H1 (cell line): ENCODE results near the gene PKNOX1. TPM values are rescaled to one million over a fixed set of nuclear protein-coding genes. Genes with fewer than 3 reads are reported as not detected.
"Not testable (repeated sequence)": the region's sequence is repeated elsewhere in the genome, so short reads cannot be mapped to it uniquely, and the experiment has no call there.

ENCODE experiments used
- CTCF ChIA-PET: fragments of 300-600 bp; sonication (Branson Sonifier 250); formaldehyde crosslinking; loops from one replicate; lab custom pipeline; 2021; ENCODE audit not compliant: partially characterized antibody; lab: Charles Lee
- POLR2A ChIA-PET: fragments of 300-600 bp; sonication (Branson Sonifier 250); formaldehyde crosslinking; loops from one replicate; lab custom pipeline; 2021; ENCODE audit warnings: inconsistent platforms; ENCODE audit not compliant: partially characterized antibody; lab: Charles Lee
- DNase-seq, 2 experiments: peaks; one replicate each; pipeline versions ENCODE4 v3.0.0 to v3.0.0-alpha.2; 2010 to 2022; ENCODE audit warnings: low spot score in 2 of 2, low read depth in 1 of 2, mixed read lengths in 1 of 2
- FAIRE-seq: peaks from 2 replicates; lab custom pipeline; 2011; peaks lifted over from hg19 to GRCh38; lab: Jason Lieb, UNC
- H2AFZ ChIP-seq: 2 replicates; pipeline ENCODE4 v1.8.1; 2012; ENCODE audit warnings: low read length, inconsistent platforms
- H2AK5ac ChIP-seq: 2 replicates; pipeline ENCODE4 v1.6.1; 2013; ENCODE audit warnings: low read depth, low read length
- H2BK120ac ChIP-seq: replicated peaks from 2 replicates; pipeline ENCODE3; 2013; ENCODE audit warnings: low read depth, low read length, inconsistent platforms
- H2BK12ac ChIP-seq: 2 replicates; pipeline ENCODE4 v1.6.1; 2013; ENCODE audit warnings: low read depth, low read length
- H2BK15ac ChIP-seq: 2 replicates; pipeline ENCODE4 v1.6.1; 2013; ENCODE audit warnings: low read length
- H2BK20ac ChIP-seq: 2 replicates; pipeline ENCODE4 v1.6.1; 2013; ENCODE audit warnings: low read length
- H2BK5ac ChIP-seq: 2 replicates; pipeline ENCODE4 v1.6.1; 2013; ENCODE audit warnings: low read depth, low read length
- H3K14ac ChIP-seq: 2 replicates; pipeline ENCODE4 v1.6.1; 2013; ENCODE audit warnings: inconsistent platforms; ENCODE audit not compliant: insufficient read length
- H3K18ac ChIP-seq: 2 replicates; pipeline ENCODE4 v1.6.1; 2013; ENCODE audit warnings: low read length; ENCODE audit errors: extremely low read depth
- H3K23ac ChIP-seq: 2 replicates; pipeline ENCODE4 v1.6.1; 2013; ENCODE audit warnings: inconsistent platforms; ENCODE audit not compliant: insufficient read length
- H3K23me2 ChIP-seq: 2 replicates; pipeline ENCODE4 v1.6.1; 2013; ENCODE audit warnings: low read depth, low read length
- H3K27ac ChIP-seq: 2 replicates; pipeline ENCODE4 v1.6.1; 2011; ENCODE audit warnings: low read depth, low read length, inconsistent platforms
- H3K27me3 ChIP-seq, 4 experiments: replicated peaks in 1 of 4; 1 replicate in 1 of 4; 2 replicates in 3 of 4; pipeline versions ENCODE4 v1.6.1 to v1.8.1; 2011 to 2013; ENCODE audit warnings: low read length in 3 of 4, mild to moderate bottlenecking in 3 of 4, inconsistent platforms in 2 of 4, mixed read lengths in 2 of 4, moderate library complexity in 1 of 4; ENCODE audit not compliant: control insufficient read depth in 3 of 4, insufficient read depth in 3 of 4; ENCODE audit errors: extremely low read depth in 1 of 4
- H3K36me3 ChIP-seq, 4 experiments: 2 replicates each; pipeline versions ENCODE4 v1.6.1 to v1.8.1; 2011 to 2013; ENCODE audit warnings: mild to moderate bottlenecking in 4 of 4, low read length in 3 of 4, moderate library complexity in 2 of 4, control low read depth in 1 of 4, inconsistent platforms in 1 of 4; ENCODE audit not compliant: insufficient read depth in 4 of 4, control insufficient read depth in 2 of 4
- H3K4ac ChIP-seq: replicated peaks from 2 replicates; pipeline ENCODE3; 2013; ENCODE audit warnings: low read length, low read depth, mixed read lengths, inconsistent platforms; ENCODE audit not compliant: insufficient read length
- H3K4me1 ChIP-seq, 4 experiments: replicated peaks in 1 of 4; 1 replicate in 1 of 4; 2 replicates in 3 of 4; pipeline versions ENCODE4 v1.6.1 to v1.8.1; 2011 to 2013; ENCODE audit warnings: low read length in 3 of 4, inconsistent platforms in 2 of 4, mixed read lengths in 1 of 4; ENCODE audit not compliant: insufficient read depth in 4 of 4, control insufficient read depth in 3 of 4
- H3K4me2 ChIP-seq, 2 experiments: 2 replicates each; pipeline versions ENCODE4 v1.6.1 to v1.8.1; 2011 to 2013; ENCODE audit warnings: low read depth in 2 of 2, low read length in 2 of 2, control low read depth in 1 of 2, inconsistent platforms in 1 of 2, mild to moderate bottlenecking in 1 of 2; ENCODE audit not compliant: insufficient read depth in 1 of 2
- H3K4me3 ChIP-seq, 4 experiments: fragments of 200-600, 300-600 bp in 1 of 4; sonication (generic), shearing (Covaris generic), sonication (Bioruptor Twin) in 1 of 4; 2 replicates each; pipeline versions ENCODE4 v1.5.1 to v1.8.1; 2011 to 2016; ENCODE audit warnings: low read length in 4 of 4, low read depth in 3 of 4, control low read depth in 2 of 4, inconsistent platforms in 2 of 4, mild to moderate bottlenecking in 2 of 4, mixed read lengths in 1 of 4, moderate library complexity in 1 of 4; ENCODE audit not compliant: insufficient read depth in 2 of 4; ENCODE audit errors: extremely low read depth in 1 of 4
- H3K56ac ChIP-seq: replicated peaks from 2 replicates; pipeline ENCODE3; 2013; ENCODE audit warnings: low read depth, mild to moderate bottlenecking, mixed read lengths, low read length, inconsistent platforms; ENCODE audit not compliant: insufficient read length
- H3K79me1 ChIP-seq: 2 replicates; pipeline ENCODE4 v1.6.1; 2013; ENCODE audit warnings: low read depth, low read length, control low read depth
- H3K79me2 ChIP-seq, 2 experiments: 2 replicates each; pipeline versions ENCODE4 v1.6.1 to v1.8.1; 2012 to 2013; ENCODE audit warnings: low read length in 2 of 2, mild to moderate bottlenecking in 2 of 2, inconsistent platforms in 1 of 2; ENCODE audit not compliant: insufficient read depth in 2 of 2, control insufficient read depth in 1 of 2
- H3K9ac ChIP-seq, 4 experiments: replicated peaks in 1 of 4; 1 replicate in 1 of 4; 2 replicates in 3 of 4; pipeline versions ENCODE4 v1.6.1 to v1.8.1; 2011 to 2013; ENCODE audit warnings: low read depth in 3 of 4, low read length in 3 of 4, control low read depth in 2 of 4, mild to moderate bottlenecking in 2 of 4, moderate library complexity in 2 of 4, inconsistent platforms in 1 of 4; ENCODE audit errors: extremely low read depth in 1 of 4
- H3K9me3 ChIP-seq, 2 experiments: 2 replicates each; pipeline versions ENCODE4 v1.6.1 to v1.8.1; 2012 to 2013; ENCODE audit warnings: mild to moderate bottlenecking in 2 of 2, moderate library complexity in 2 of 2, control low read depth in 1 of 2, inconsistent platforms in 1 of 2, low read depth in 1 of 2, low read length in 1 of 2, mixed read lengths in 1 of 2; ENCODE audit not compliant: insufficient read depth in 2 of 2
- H4K20me1 ChIP-seq, 2 experiments: replicated peaks in 1 of 2; 2 replicates each; pipeline versions ENCODE3 to v1.8.1; 2011 to 2013; ENCODE audit warnings: inconsistent platforms in 2 of 2, low read length in 2 of 2, mild to moderate bottlenecking in 1 of 2; ENCODE audit not compliant: insufficient read depth in 2 of 2, control insufficient read depth in 1 of 2
- H4K5ac ChIP-seq: 2 replicates; pipeline ENCODE4 v1.6.1; 2013; ENCODE audit warnings: low read length, low read depth, mixed read lengths, inconsistent platforms; ENCODE audit not compliant: insufficient read length
- H4K8ac ChIP-seq: 2 replicates; pipeline ENCODE4 v1.8.0; 2013; ENCODE audit warnings: mild to moderate bottlenecking, moderate library complexity, low read length, inconsistent platforms; ENCODE audit not compliant: insufficient read depth; ENCODE audit errors: extremely low read depth
- H4K91ac ChIP-seq: replicated peaks from 2 replicates; pipeline ENCODE3; 2013; ENCODE audit warnings: low read length, mixed read lengths, inconsistent platforms; ENCODE audit not compliant: insufficient read length
- WGBS, 2 experiments: shearing (Covaris generic) in 1 of 2; methylation state at CpG; one replicate each; pipeline versions ENCODE4 v1.1.6 to v1.1.7; 2013 to 2015; ENCODE audit warnings: low lambda C conversion rate in 2 of 2, mixed read lengths in 2 of 2, inconsistent platforms in 1 of 2, low coverage in 1 of 2, missing lambda C conversion rate in 1 of 2; ENCODE audit not compliant: insufficient replicate concordance in 2 of 2, insufficient coverage in 1 of 2, insufficient read length in 1 of 2; ENCODE audit errors: extremely low coverage in 1 of 2, missing lambda C conversion rate in 1 of 2; 5-methylcytosine and 5-hydroxymethylcytosine counted together
- polyA plus RNA-seq, 7 experiments: library from polyadenylated mRNA; depleted of rRNA in 3 of 7; stranded (reverse) in 5 of 7; unstranded in 2 of 7; fragments of >200 nt in 5 of 7; fragments of 200-250 nt in 2 of 7; gene quantifications; 1 replicate in 5 of 7; 2 replicates in 1 of 7; 4 replicates in 1 of 7; pipeline versions ENCODE4 v1.2.1 to v1.2.3, GENCODE V29; 2011 to 2013; ENCODE audit warnings: missing spikeins in 2 of 7, mixed read lengths in 2 of 7
- total RNA-seq: library from RNA; stranded (reverse); fragmentation: NEBNext Ultra II Directional; extraction: Animal tissue kit (Norgen Biotek cat#: 25700); gene quantifications from 2 replicates; pipeline ENCODE4 v1.2.1, GENCODE V29; 2021

Gene PKNOX1
- total and polyA plus RNA-seq, 2 of the 8 experiments (the other 6 are each of a cell fraction or from before 2014, with no cell fraction given): 20.4 to 31.9 TPM

DNA sequence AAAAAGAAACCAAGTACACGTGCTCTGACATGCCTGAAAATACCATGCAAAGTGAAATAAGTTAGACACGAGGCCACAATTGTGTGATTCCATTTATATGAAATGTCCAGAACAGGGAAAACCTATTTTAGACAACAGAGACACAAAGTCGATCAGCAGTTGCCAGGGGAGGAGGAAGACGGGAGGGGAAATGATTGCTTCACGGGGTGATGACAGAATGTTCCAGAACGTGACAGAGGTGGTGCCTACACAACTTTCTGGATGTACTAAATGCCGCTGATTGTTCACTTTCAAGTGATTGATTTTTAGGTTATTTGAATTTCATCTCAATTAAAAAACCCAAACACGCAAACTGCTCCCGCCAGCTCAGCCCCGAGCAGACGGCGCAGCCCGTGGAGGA is 78.8 kb downstream of the PKNOX1 start:
- H3K4ac ChIP-seq, H3K56ac ChIP-seq, H2BK5ac ChIP-seq, H4K8ac ChIP-seq, H3K4me2 ChIP-seq, CTCF ChIA-PET, H3K23me2 ChIP-seq, H2BK20ac ChIP-seq, H3K4me3 ChIP-seq, H2AFZ ChIP-seq, H3K9me3 ChIP-seq, H3K27ac ChIP-seq, H3K36me3 ChIP-seq, H3K4me1 ChIP-seq, H3K23ac ChIP-seq, H3K79me1 ChIP-seq, POLR2A ChIA-PET, H4K20me1 ChIP-seq, H3K14ac ChIP-seq, H3K9ac ChIP-seq, H3K18ac ChIP-seq, DNase-seq, H2AK5ac ChIP-seq, H3K27me3 ChIP-seq, H2BK120ac ChIP-seq, H2BK15ac ChIP-seq, H3K79me2 ChIP-seq, H4K5ac ChIP-seq, H2BK12ac ChIP-seq, H4K91ac ChIP-seq, FAIRE-seq: not testable (repeated sequence)
- WGBS, 2 experiments: no CpG with 5 or more reads among the region's 13 CpGs

DNA sequence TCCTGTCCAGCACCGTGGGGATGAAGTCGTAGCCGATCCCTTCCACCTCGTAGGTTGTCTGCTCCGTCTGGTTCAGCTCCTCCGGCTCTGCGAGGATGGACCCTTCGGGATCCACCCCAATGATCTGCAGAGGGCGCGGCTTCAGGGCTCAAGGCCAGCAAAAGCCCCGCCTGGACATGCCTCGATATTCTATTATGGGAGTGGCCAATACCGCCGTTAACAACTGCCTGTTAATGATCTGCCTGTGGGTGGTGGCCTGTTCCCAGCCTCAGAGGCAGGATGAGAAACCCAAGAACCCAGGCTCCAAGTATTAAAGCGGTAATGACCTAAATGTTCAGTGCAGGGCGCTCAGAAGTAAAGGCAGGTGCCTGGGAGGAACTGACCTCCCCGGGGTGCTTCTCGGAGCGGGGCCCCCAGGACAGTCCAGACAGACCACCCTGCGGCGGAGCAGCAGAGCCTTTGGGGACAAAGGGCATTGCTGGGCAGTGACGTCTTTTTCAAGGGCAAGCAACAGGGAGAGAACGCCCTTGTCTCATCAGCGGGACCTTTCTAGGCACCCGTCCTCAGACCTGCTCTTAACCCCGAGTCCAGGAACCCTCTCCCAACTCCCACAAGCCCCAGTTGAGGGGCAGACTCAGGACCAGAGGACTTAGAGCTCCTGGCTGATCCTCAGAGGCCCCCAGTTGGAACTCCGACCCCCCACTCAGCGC is 88.7 kb downstream of the PKNOX1 start:
- H2AFZ ChIP-seq, H3K4me3 ChIP-seq, H2BK120ac ChIP-seq, H3K79me2 ChIP-seq, H3K36me3 ChIP-seq, H2BK5ac ChIP-seq, H3K23ac ChIP-seq, H2BK20ac ChIP-seq, DNase-seq, H3K4me2 ChIP-seq, H3K14ac ChIP-seq, H4K8ac ChIP-seq, H2AK5ac ChIP-seq, H3K56ac ChIP-seq, H3K79me1 ChIP-seq, H3K9me3 ChIP-seq, H3K27me3 ChIP-seq, H3K18ac ChIP-seq, H2BK15ac ChIP-seq, CTCF ChIA-PET, H3K9ac ChIP-seq, H3K27ac ChIP-seq, H2BK12ac ChIP-seq, POLR2A ChIA-PET, H4K5ac ChIP-seq, FAIRE-seq, H4K91ac ChIP-seq, H3K23me2 ChIP-seq, H3K4me1 ChIP-seq, H3K4ac ChIP-seq, H4K20me1 ChIP-seq: not testable (repeated sequence)
- no CpG with 5 or more reads among the region's 28 CpGs for WGBS, 2 experiments
